IMR-90 (cell line): ENCODE measurements around the gene DGKB.

Source experiments
- CEBPB ChIP-seq: IDR thresholded peaks from 2 replicates; pipeline ENCODE4 v1.6.1; 2012; ENCODE audit warnings: low read depth, low read length, improper control_type of control experiment
- CHD1 ChIP-seq: IDR thresholded peaks from 2 replicates; pipeline ENCODE4 v1.6.1; 2012; ENCODE audit warnings: low read depth, low read length, improper control_type of control experiment
- CTCF ChIP-seq: conservative IDR thresholded peaks from 2 replicates; pipeline ENCODE4 v1.5.1; 2012; ENCODE audit warnings: mild to moderate bottlenecking, low read depth, low read length, improper control_type of control experiment
- ELK1 ChIP-seq: fragments of 150-350 bp; IDR thresholded peaks from 2 replicates; pipeline ENCODE4 v1.6.1; 2016; ENCODE audit warnings: low read depth, mild to moderate bottlenecking, low read length, moderate library complexity, borderline replicate concordance
- FOS ChIP-seq: fragments of 150-350 bp; IDR thresholded peaks from 2 replicates; pipeline ENCODE4 v1.6.1; 2016; ENCODE audit warnings: low read depth, low read length
- MXI1 ChIP-seq: IDR thresholded peaks from 2 replicates; pipeline ENCODE4 v1.6.1; 2012; ENCODE audit warnings: low read depth, mild to moderate bottlenecking, low read length, moderate library complexity, borderline replicate concordance
- POLR2A ChIP-seq: IDR thresholded peaks from 2 replicates; pipeline ENCODE4 v1.6.1; 2012; ENCODE audit warnings: mild to moderate bottlenecking, low read depth, low read length
- RAD21 ChIP-seq: IDR thresholded peaks from 2 replicates; pipeline ENCODE4 v1.6.1; 2012; ENCODE audit warnings: low read length, improper control_type of control experiment
- RCOR1 ChIP-seq: IDR thresholded peaks from 2 replicates; pipeline ENCODE4 v1.6.1; 2012; ENCODE audit warnings: mild to moderate bottlenecking, low read length, improper control_type of control experiment; ENCODE audit not compliant: insufficient replicate concordance
- RFX5 ChIP-seq: IDR thresholded peaks from 2 replicates; pipeline ENCODE4 v1.8.0; 2012; ENCODE audit warnings: low read depth, mild to moderate bottlenecking, low read length, moderate library complexity
- SMC3 ChIP-seq: fragments of 150-350 bp; IDR thresholded peaks from 2 replicates; pipeline ENCODE4 v1.6.1; 2016; ENCODE audit warnings: low read depth, mild to moderate bottlenecking, antibody characterized with exemption, low read length, moderate library complexity
- USF2 ChIP-seq: fragments of 150-350 bp; IDR thresholded peaks from 2 replicates; pipeline ENCODE4 v1.6.1; 2017; ENCODE audit warnings: mild to moderate bottlenecking, antibody characterized with exemption, low read length, low read depth

- TF ChIP-seq CEBPB (peak; percentile 69), MXI1 (no peak), POLR2A (no peak), CTCF (no peak), RAD21 (no peak), FOS (no peak), USF2 (no peak), RFX5 (no peak), RCOR1 (no peak), SMC3 (no peak), ELK1 (no peak), CHD1 (no peak)
These were observed 3.5 kb downstream of the DGKB start for GRCh38 chr7:14899030-14899429.
